ENCODE results near the gene ZNF385B.

DNA sequence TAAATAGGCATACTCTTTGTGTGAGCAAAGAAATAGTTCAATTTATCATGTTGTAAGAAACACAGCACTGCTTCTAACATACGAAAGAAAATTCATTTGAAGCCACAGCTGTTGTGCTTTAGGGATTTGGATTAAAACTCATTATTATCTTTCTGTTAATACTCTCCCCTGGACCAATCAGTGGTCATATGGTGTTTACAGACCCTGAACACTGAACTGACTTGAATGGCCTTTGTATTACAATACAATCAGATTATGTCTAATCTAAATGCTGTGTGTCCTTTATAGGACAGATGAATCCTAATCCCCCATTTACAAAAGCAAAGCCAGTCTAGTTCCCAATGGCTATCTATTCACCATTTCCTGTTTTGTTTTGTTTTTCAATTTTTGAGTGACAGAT lies 36.5 kb downstream of the ZNF385B start:
- TF ChIP-seq GLI4 (tag by site-specific recombination; IDR thresholded peaks at IDR 0.05) (no peak), REST (tag by site-specific recombination; IDR thresholded peaks at IDR 0.05) (no peak), ZNF114 (tag by site-specific recombination; IDR thresholded peaks at IDR 0.05) (no peak), ATF2 (tag by site-specific recombination; IDR thresholded peaks at IDR 0.05; ENCODE audit: low read depth) (no peak), HOXC10 (CRISPR knock-in tag; IDR thresholded peaks at IDR 0.05) (no peak), ZNF121 (tag by site-specific recombination; IDR thresholded peaks at IDR 0.05) (no peak), ZBTB7A (tag by site-specific recombination; IDR thresholded peaks at IDR 0.05; ENCODE audit: low read depth) (no peak)
